CD14-positive monocyte (primary cell): ENCODE results near the gene CCNO. TPM values are rescaled to one million over a fixed set of nuclear protein-coding genes. Genes with fewer than 3 reads are reported as not detected.

ENCODE experiments used
- DNase-seq, 3 donors: peaks; one replicate each; pipeline ENCODE4 v3.0.0-alpha.2; 2011 to 2022
- H2AFZ ChIP-seq: 2 replicates; pipeline ENCODE4 v1.6.0; 2012; ENCODE audit warnings: mild to moderate bottlenecking, low read depth, low read length, inconsistent platforms; ENCODE audit not compliant: insufficient read depth, poor library complexity, severe bottlenecking
- H3K27ac ChIP-seq, 2 donors: 1 replicate in 1 of 2; 2 replicates in 1 of 2; pipeline ENCODE4 v1.5.1; 2012 to 2013; ENCODE audit warnings: low read length in 2 of 2, control low read depth in 1 of 2, inconsistent platforms in 1 of 2, low read depth in 1 of 2, mild to moderate bottlenecking in 1 of 2
- H3K27me3 ChIP-seq, 2 donors: one replicate each; pipeline versions ENCODE4 v1.6.0 to v1.6.1; 2011 to 2013; ENCODE audit warnings: low read length in 2 of 2; ENCODE audit not compliant: control insufficient read depth in 2 of 2, insufficient read depth in 2 of 2
- H3K36me3 ChIP-seq, 2 donors: replicated peaks in 1 of 2; 1 replicate in 1 of 2; 2 replicates in 1 of 2; pipeline versions ENCODE4 v1.5.1 to v1.6.1; 2012 to 2013; ENCODE audit warnings: low read length in 2 of 2, control low read depth in 1 of 2, inconsistent platforms in 1 of 2, mild to moderate bottlenecking in 1 of 2; ENCODE audit not compliant: insufficient read depth in 2 of 2, control insufficient read depth in 1 of 2
- H3K4me1 ChIP-seq, 2 donors: 1 replicate in 1 of 2; 2 replicates in 1 of 2; pipeline versions ENCODE4 v1.5.1 to v1.6.1; 2012 to 2013; ENCODE audit warnings: low read length in 2 of 2, control low read depth in 1 of 2, inconsistent platforms in 1 of 2, mild to moderate bottlenecking in 1 of 2, moderate library complexity in 1 of 2; ENCODE audit not compliant: insufficient read depth in 2 of 2, control insufficient read depth in 1 of 2
- H3K4me2 ChIP-seq: replicated peaks from 2 replicates; pipeline ENCODE3; 2012; ENCODE audit warnings: low read length, moderate library complexity, mild to moderate bottlenecking; ENCODE audit not compliant: poor library complexity, severe bottlenecking; ENCODE audit errors: extremely low read depth
- H3K4me3 ChIP-seq, 3 experiments: fragments of 200-600 bp in 1 of 3; sonication (generic) in 1 of 3; replicated peaks in 1 of 3; 1 replicate in 2 of 3; 2 replicates in 1 of 3; pipeline ENCODE4 v1.5.1; 2011 to 2013; ENCODE audit warnings: low read length in 3 of 3, mild to moderate bottlenecking in 3 of 3, control low read depth in 2 of 3, low read depth in 2 of 3, inconsistent platforms in 1 of 3, moderate library complexity in 1 of 3
- H3K79me2 ChIP-seq: 2 replicates; pipeline ENCODE4 v1.6.0; 2012; ENCODE audit warnings: mild to moderate bottlenecking, control low read depth, inconsistent platforms, low read length, moderate library complexity; ENCODE audit not compliant: insufficient read depth
- H3K9ac ChIP-seq: 2 replicates; pipeline ENCODE4 v1.6.0; 2017; ENCODE audit warnings: low read length, mild to moderate bottlenecking; ENCODE audit not compliant: insufficient read depth, poor library complexity, severe bottlenecking
- H3K9me3 ChIP-seq, 2 donors: replicated peaks in 1 of 2; 1 replicate in 1 of 2; 2 replicates in 1 of 2; pipeline versions ENCODE4 v1.5.1 to v1.6.1; 2012 to 2013; ENCODE audit warnings: low read length in 2 of 2, control low read depth in 1 of 2; ENCODE audit not compliant: control insufficient read depth in 1 of 2, insufficient read depth in 1 of 2
- H4K20me1 ChIP-seq: 2 replicates; pipeline ENCODE4 v1.6.0; 2012; ENCODE audit warnings: mild to moderate bottlenecking, low read length, control low read depth, moderate library complexity; ENCODE audit not compliant: insufficient read depth
- H3K27ac Mint-ChIP-seq, 7 donors: one replicate each; pipeline ENCODE4 v1.8.0; 2020; ENCODE audit warnings: mild to moderate bottlenecking in 7 of 7, mixed read lengths in 7 of 7, moderate library complexity in 6 of 7, inconsistent platforms in 2 of 7
- H3K27me3 Mint-ChIP-seq, 3 donors: one replicate each; pipeline ENCODE4 v1.8.0; 2021 to 2022; ENCODE audit warnings: low read depth in 3 of 3, mild to moderate bottlenecking in 3 of 3, mixed read lengths in 3 of 3, moderate library complexity in 3 of 3, inconsistent platforms in 1 of 3
- H3K36me3 Mint-ChIP-seq, 2 donors: one replicate each; pipeline ENCODE4 v1.8.0; 2020; ENCODE audit warnings: mixed read lengths in 2 of 2, inconsistent platforms in 1 of 2, mild to moderate bottlenecking in 1 of 2
- H3K4me1 Mint-ChIP-seq: one replicate; pipeline ENCODE4 v1.8.0; 2020; ENCODE audit warnings: mild to moderate bottlenecking, mixed read lengths
- H3K4me3 Mint-ChIP-seq, 2 donors: one replicate each; pipeline ENCODE4 v1.8.0; 2020; ENCODE audit warnings: mild to moderate bottlenecking in 2 of 2, mixed read lengths in 2 of 2, moderate library complexity in 1 of 2
- H3K9me3 Mint-ChIP-seq, 7 donors: one replicate each; pipeline ENCODE4 v1.8.0; 2020 to 2022; ENCODE audit warnings: mixed read lengths in 7 of 7, mild to moderate bottlenecking in 6 of 7, moderate library complexity in 6 of 7, inconsistent platforms in 2 of 7
- WGBS: methylation state at CpG from one replicate; pipeline ENCODE4 v1.1.5; 2013; ENCODE audit warnings: missing lambda C conversion rate; ENCODE audit not compliant: insufficient coverage; 5-methylcytosine and 5-hydroxymethylcytosine counted together
- intact Hi-C, 2 donors: fragments of 100-400 bp; cut with micrococcal nuclease; formaldehyde crosslinking; loops; one replicate each; pipeline versions ENCODE4 v1.15.0 to v1.15.1; 2023
- polyA plus RNA-seq, 3 donors: library from polyadenylated mRNA; depleted of rRNA in 1 of 3; unstranded in 2 of 3; stranded (reverse) in 1 of 3; fragments of 300-500 nt in 2 of 3; fragments of >200 nt in 1 of 3; fragmentation: Illumina TruSeq in 2 of 3; gene quantifications; 1 replicate in 2 of 3; 2 replicates in 1 of 3; pipeline ENCODE4 v1.2.3, GENCODE V29; 2012 to 2021
- TF ChIP-seq, protein P1 (sequence below): fragments of 200-600 bp; IDR thresholded peaks from one replicate; pipeline ENCODE4 v1.8.0; 2022; ENCODE audit warnings: antibody characterized with exemption, mild to moderate bottlenecking

Gene CCNO
- polyA plus RNA-seq, 3 donors, result 0.05 TPM; not detected in 2

DNA sequence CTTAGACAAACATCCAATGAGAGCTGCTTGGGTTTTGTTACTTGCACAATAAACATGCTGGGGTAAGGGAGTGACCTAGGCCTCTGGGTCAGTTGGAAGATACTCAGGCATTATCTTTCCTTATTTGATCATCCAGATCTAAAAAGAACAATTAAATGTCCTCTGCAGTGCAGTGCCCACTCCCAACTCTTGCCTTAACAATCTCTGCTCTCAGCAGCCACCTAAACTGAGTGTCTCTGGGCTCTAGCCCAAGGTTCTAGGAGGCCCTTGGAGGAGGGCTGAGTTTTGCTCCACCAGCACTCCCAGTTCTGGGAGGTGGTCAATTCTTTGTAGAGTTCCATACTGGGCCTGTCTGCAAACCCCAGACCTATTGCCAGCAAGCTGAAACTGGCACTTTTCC is 8.1 kb downstream of the CCNO start:
- intact Hi-C loops, result no loop called here
- peaks cover 40% of the 10 kb centered on the region for H3K4me1 Mint-ChIP-seq
- no peaks in the 10 kb centered on the region for H3K79me2 ChIP-seq

DNA sequence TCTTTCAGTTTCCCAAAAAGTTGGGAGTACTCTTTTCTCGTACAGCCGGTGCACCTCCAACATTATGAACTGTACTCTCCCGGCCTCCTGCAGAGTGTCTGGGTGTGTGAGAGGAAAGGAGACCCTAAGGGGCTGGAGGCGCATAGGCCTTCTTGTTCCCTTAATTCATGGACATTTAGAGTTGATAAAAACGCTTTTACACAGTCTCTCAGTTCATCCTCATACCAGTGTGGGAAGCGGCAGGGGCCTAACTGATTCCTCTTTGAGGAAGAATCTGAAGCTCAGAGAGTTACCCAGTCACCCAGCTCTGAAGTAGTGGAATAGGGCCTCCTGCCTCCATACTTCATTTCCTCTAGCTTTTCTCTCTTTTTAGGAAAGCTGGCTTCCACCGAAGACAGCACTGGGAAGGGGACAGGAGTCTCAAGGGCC is 9.6 kb downstream of the CCNO start:
- H3K36me3 ChIP-seq, result no peaks in the 10 kb centered on the region
- peaks cover 21 to 41% of the 10 kb centered on the region in 2 donors for H3K4me1 ChIP-seq
- Mint-ChIP-seq H3K4me1 (peaks cover 44% of the 10 kb centered on the region), H3K9me3 (peaks cover 0 to 26% (median 15%) of the 10 kb centered on the region in 7 donors), H3K4me3 (peak overlapping the region in 1 of 2 donors; percentile 86), H3K36me3 (peaks cover 4 to 6% of the 10 kb centered on the region in 2 donors), H3K27ac (no peak overlapping the region), H3K27me3 (peaks cover 96 to 99% (median 96%) of the 10 kb centered on the region in 3 donors)
- H4K20me1 ChIP-seq, result no peaks in the 10 kb centered on the region
- H3K27me3 ChIP-seq, result peaks cover 95 to 99% of the 10 kb centered on the region in 2 donors
- WGBS, result 0% methylated on average over 1 of the region's 7 CpGs
- DNase-seq, result no peak
- H2AFZ ChIP-seq, result peak overlapping the region; percentile 67
- H3K4me2 ChIP-seq, result peak overlapping the region; percentile 63
- intact Hi-C loops, result no loop called here
- TF ChIP-seq, protein P1, sequence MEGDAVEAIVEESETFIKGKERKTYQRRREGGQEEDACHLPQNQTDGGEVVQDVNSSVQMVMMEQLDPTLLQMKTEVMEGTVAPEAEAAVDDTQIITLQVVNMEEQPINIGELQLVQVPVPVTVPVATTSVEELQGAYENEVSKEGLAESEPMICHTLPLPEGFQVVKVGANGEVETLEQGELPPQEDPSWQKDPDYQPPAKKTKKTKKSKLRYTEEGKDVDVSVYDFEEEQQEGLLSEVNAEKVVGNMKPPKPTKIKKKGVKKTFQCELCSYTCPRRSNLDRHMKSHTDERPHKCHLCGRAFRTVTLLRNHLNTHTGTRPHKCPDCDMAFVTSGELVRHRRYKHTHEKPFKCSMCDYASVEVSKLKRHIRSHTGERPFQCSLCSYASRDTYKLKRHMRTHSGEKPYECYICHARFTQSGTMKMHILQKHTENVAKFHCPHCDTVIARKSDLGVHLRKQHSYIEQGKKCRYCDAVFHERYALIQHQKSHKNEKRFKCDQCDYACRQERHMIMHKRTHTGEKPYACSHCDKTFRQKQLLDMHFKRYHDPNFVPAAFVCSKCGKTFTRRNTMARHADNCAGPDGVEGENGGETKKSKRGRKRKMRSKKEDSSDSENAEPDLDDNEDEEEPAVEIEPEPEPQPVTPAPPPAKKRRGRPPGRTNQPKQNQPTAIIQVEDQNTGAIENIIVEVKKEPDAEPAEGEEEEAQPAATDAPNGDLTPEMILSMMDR, result no peak
- no peaks in the 10 kb centered on the region for H3K79me2 ChIP-seq
- peaks cover 0 to 66% of the 10 kb centered on the region in 2 donors for H3K9me3 ChIP-seq
- H3K4me3 ChIP-seq, result peak overlapping the region in 1 of 3 experiments; percentile 56
- no peak overlapping the region for H3K9ac ChIP-seq
- H3K27ac ChIP-seq, result no peak overlapping the region

More for the DNA sequence above, 8.1 kb downstream of the CCNO start:
- Histone ChIP-seq H3K9ac (no peak overlapping the region), H3K4me2 (no peak overlapping the region), H3K36me3 (no peaks in the 10 kb centered on the region), H3K9me3 (peaks cover 0 to 66% of the 10 kb centered on the region in 2 donors), H3K4me3 (no peak overlapping the region), H4K20me1 (no peaks in the 10 kb centered on the region), H3K4me1 (peaks cover 20 to 39% of the 10 kb centered on the region in 2 donors), H3K27me3 (peaks cover 95 to 98% of the 10 kb centered on the region in 2 donors), H2AFZ (no peak overlapping the region), H3K27ac (no peak overlapping the region)
- Mint-ChIP-seq H3K36me3 (peaks cover 4 to 6% of the 10 kb centered on the region in 2 donors), H3K9me3 (peaks cover 0 to 29% (median 16%) of the 10 kb centered on the region in 7 donors), H3K27ac (no peak overlapping the region), H3K27me3 (peaks cover 94 to 100% (median 96%) of the 10 kb centered on the region in 3 donors), H3K4me3 (peak overlapping the region in 1 of 2 donors; percentile 86)
- DNase-seq, result no peak
- TF ChIP-seq, protein P1, result no peak
